Measurements from ENCODE around the gene TAS2R7. TPM values are rescaled to one million over a fixed set of nuclear protein-coding genes. Genes with fewer than 3 reads are reported as not detected.

Gene TAS2R7
- total RNA-seq, 1 donor = not detected

DNA sequence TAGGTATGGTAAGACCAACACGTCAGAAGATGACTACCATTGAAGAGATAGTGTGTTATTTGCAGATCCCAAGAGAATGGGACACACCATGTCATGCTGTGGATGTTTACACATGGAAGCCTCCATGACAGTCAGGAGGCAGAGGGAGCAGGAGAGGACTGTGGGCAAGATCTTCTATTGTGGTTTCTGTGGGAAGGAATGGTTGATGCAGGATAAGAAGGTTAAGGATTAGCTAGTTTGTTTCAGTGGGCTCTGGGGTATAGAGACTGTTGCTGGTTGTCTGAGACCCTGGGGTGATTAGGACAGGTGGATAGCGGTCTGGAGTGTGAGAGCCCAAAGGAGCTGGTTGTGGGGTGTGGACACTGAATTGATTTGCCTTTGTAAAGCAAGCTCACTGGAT, 23.3 kb downstream of the TAS2R7 start:
- DNase-seq (ENCODE audit: insufficient read length, low spot score, missing footprints) = no peak
- H3K27ac ChIP-seq (ENCODE audit: low read depth, low read length) = no peak overlapping the region
- H3K79me2 ChIP-seq (ENCODE audit: insufficient read depth, low read length) = no peaks in the 10 kb centered on the region
- no peaks in the 10 kb centered on the region for H4K20me1 ChIP-seq (ENCODE audit: insufficient read depth, low read length)
- H3K4me2 ChIP-seq (ENCODE audit: insufficient read depth, low read length) = no peak overlapping the region
- no peak overlapping the region for H3K4me3 ChIP-seq (ENCODE audit: insufficient read depth, low read length)
- H3K9me3 ChIP-seq (ENCODE audit: low read depth, low read length) = no peaks in the 10 kb centered on the region
- H2AFZ ChIP-seq (ENCODE audit: low read length) = no peak overlapping the region
- TF ChIP-seq, protein P1, sequence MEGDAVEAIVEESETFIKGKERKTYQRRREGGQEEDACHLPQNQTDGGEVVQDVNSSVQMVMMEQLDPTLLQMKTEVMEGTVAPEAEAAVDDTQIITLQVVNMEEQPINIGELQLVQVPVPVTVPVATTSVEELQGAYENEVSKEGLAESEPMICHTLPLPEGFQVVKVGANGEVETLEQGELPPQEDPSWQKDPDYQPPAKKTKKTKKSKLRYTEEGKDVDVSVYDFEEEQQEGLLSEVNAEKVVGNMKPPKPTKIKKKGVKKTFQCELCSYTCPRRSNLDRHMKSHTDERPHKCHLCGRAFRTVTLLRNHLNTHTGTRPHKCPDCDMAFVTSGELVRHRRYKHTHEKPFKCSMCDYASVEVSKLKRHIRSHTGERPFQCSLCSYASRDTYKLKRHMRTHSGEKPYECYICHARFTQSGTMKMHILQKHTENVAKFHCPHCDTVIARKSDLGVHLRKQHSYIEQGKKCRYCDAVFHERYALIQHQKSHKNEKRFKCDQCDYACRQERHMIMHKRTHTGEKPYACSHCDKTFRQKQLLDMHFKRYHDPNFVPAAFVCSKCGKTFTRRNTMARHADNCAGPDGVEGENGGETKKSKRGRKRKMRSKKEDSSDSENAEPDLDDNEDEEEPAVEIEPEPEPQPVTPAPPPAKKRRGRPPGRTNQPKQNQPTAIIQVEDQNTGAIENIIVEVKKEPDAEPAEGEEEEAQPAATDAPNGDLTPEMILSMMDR (IDR thresholded peaks at IDR 0.05; ENCODE audit: extremely low read depth, low read depth, low read length) = no peak
- peaks cover 12% of the 10 kb centered on the region for H3K27me3 ChIP-seq (ENCODE audit: insufficient read depth, low read length)
- H3K4me1 ChIP-seq (ENCODE audit: insufficient read depth, low read length) = no peaks in the 10 kb centered on the region
- no peaks in the 10 kb centered on the region for H3K36me3 ChIP-seq (ENCODE audit: insufficient read depth, low read length)

DNA sequence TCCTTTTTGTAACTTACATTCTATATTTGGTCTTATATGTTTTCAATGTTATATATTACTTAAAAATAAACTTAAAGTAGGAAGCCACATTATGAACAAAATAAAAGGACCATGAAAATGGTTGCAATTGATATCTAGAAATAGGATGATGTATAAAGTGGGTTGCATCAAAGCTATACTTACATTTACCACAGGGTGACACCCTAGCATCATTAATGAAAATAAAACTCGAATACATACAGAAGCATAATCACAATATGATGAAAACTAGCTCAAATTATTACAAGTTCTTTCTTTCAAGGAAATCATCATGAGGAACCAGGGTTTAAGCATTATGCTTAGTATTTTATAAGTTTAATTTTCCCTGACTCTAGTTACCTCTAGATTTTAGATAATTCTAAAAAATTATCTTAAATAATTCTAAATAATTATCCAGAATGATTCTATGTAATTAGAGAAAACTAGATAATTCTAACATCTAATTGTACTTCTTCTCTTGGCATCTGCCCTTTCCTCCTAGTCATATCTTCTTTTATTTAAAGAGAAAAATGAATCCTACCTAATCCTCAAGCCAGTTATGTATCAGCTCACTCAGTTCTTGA, 31.2 kb downstream of the TAS2R7 start:
- Histone ChIP-seq H3K4me3 (ENCODE audit: insufficient read depth, low read length) (no peak overlapping the region), H4K20me1 (ENCODE audit: insufficient read depth, low read length) (no peaks in the 10 kb centered on the region), H3K79me2 (ENCODE audit: insufficient read depth, low read length) (no peaks in the 10 kb centered on the region), H3K36me3 (ENCODE audit: insufficient read depth, low read length) (no peaks in the 10 kb centered on the region), H3K27ac (ENCODE audit: low read depth, low read length) (no peak overlapping the region), H3K27me3 (ENCODE audit: insufficient read depth, low read length) (peaks cover 64% of the 10 kb centered on the region), H3K4me1 (ENCODE audit: insufficient read depth, low read length) (no peaks in the 10 kb centered on the region), H3K4me2 (ENCODE audit: insufficient read depth, low read length) (no peak overlapping the region), H3K9me3 (ENCODE audit: low read depth, low read length) (no peaks in the 10 kb centered on the region), H2AFZ (ENCODE audit: low read length) (no peak overlapping the region)
- DNase-seq (ENCODE audit: insufficient read length, low spot score, missing footprints) = no peak
- TF ChIP-seq, protein P1 (IDR thresholded peaks at IDR 0.05; ENCODE audit: extremely low read depth, low read depth, low read length) = peak; percentile 69

DNA sequence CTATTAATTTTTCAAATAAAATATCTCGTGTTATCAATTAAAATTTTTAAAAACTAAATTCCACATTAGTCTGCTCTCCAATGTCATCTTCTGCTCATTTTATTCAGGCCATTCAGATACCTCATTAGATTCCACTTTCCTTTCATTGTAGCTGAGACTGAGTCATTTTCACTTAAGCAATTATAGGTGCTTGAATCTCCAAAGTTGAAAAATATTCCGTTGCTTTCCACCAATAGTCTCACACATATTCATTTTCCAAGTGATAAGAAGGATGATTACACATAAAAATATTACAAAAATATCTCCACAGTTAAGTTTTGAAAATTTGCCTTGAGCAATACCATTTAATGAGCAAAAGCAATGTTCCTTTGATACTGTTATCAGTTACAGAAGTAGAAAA, 42.8 kb downstream of the TAS2R7 start:
- peaks cover 27% of the 10 kb centered on the region for H3K27me3 ChIP-seq (ENCODE audit: insufficient read depth, low read length)
- no peaks in the 10 kb centered on the region for H3K36me3 ChIP-seq (ENCODE audit: insufficient read depth, low read length)
- H3K4me2 ChIP-seq (ENCODE audit: insufficient read depth, low read length) = no peak overlapping the region
- peaks cover 7% of the 10 kb centered on the region for H3K9me3 ChIP-seq (ENCODE audit: low read depth, low read length)
- no peak overlapping the region for H3K4me3 ChIP-seq (ENCODE audit: insufficient read depth, low read length)
- no peaks in the 10 kb centered on the region for H3K79me2 ChIP-seq (ENCODE audit: insufficient read depth, low read length)
- H3K4me1 ChIP-seq (ENCODE audit: insufficient read depth, low read length) = no peaks in the 10 kb centered on the region
- TF ChIP-seq, protein P1 (IDR thresholded peaks at IDR 0.05; ENCODE audit: extremely low read depth, low read depth, low read length) = no peak
- H3K27ac ChIP-seq (ENCODE audit: low read depth, low read length) = no peak overlapping the region
- H2AFZ ChIP-seq (ENCODE audit: low read length) = no peak overlapping the region
- DNase-seq (ENCODE audit: insufficient read length, low spot score, missing footprints) = no peak
- H4K20me1 ChIP-seq (ENCODE audit: insufficient read depth, low read length) = no peaks in the 10 kb centered on the region

DNA sequence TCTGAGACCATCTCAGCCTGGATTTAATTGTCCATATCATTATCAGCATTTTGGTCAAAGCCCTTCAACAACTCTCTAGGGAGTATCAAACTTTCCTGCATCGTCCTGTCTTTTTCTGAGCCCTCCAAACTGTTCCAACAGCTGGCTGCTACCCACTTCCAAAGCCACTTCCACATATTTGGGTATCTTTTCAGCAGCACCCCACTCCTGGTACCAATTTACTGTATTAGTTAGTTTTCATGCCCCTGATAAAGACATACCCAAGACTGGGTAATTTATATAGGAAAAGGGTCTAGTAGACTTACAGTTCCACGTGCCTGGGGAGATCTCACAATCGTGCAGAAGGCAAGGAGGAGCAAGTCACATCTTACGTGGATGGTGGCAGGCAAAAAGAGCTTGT, 46.2 kb downstream of the TAS2R7 start:
- no peak overlapping the region for H2AFZ ChIP-seq (ENCODE audit: low read length)
- no peaks in the 10 kb centered on the region for H4K20me1 ChIP-seq (ENCODE audit: insufficient read depth, low read length)
- H3K79me2 ChIP-seq (ENCODE audit: insufficient read depth, low read length) = no peaks in the 10 kb centered on the region
- H3K36me3 ChIP-seq (ENCODE audit: insufficient read depth, low read length) = no peaks in the 10 kb centered on the region
- H3K27me3 ChIP-seq (ENCODE audit: insufficient read depth, low read length) = peaks cover 22% of the 10 kb centered on the region
- no peak overlapping the region for H3K4me2 ChIP-seq (ENCODE audit: insufficient read depth, low read length)
- H3K4me1 ChIP-seq (ENCODE audit: insufficient read depth, low read length) = peaks cover 5% of the 10 kb centered on the region
- no peak overlapping the region for H3K27ac ChIP-seq (ENCODE audit: low read depth, low read length)
- peaks cover 7% of the 10 kb centered on the region for H3K9me3 ChIP-seq (ENCODE audit: low read depth, low read length)
- DNase-seq (ENCODE audit: insufficient read length, low spot score, missing footprints) = no peak
- no peak overlapping the region for H3K4me3 ChIP-seq (ENCODE audit: insufficient read depth, low read length)
- TF ChIP-seq, protein P1 (IDR thresholded peaks at IDR 0.05; ENCODE audit: extremely low read depth, low read depth, low read length) = no peak

Measured in osteoblast (primary cell).